BJ (cell line): ENCODE data around the gene HEXIM1. TPM values are rescaled to one million over a fixed set of nuclear protein-coding genes. Genes with fewer than 3 reads are reported as not detected.

Source experiments
- CTCF ChIA-PET: fragments of 350-600 bp; formaldehyde crosslinking; extraction: SDS; loops from one replicate; lab custom pipeline; 2021; ENCODE audit warnings: antibody characterized with exemption, inconsistent platforms; lab: Yijun Ruan, JAX
- POLR2A ChIA-PET: fragments of 300-600 bp; sonication (Branson Sonifier 250); formaldehyde crosslinking; extraction: SDS; loops from one replicate; lab custom pipeline; 2021; ENCODE audit warnings: antibody characterized with exemption; lab: Charles Lee
- DNase-seq: peaks from one replicate; pipeline ENCODE4 v3.0.0-alpha.2; 2011; ENCODE audit warnings: low read depth
- H3K27me3 ChIP-seq: 2 replicates; pipeline ENCODE4 v1.6.0; 2011; ENCODE audit warnings: low read length; ENCODE audit not compliant: control insufficient read depth, insufficient read depth
- H3K36me3 ChIP-seq: 2 replicates; pipeline ENCODE4 v1.5.1; 2011; ENCODE audit warnings: low read length; ENCODE audit not compliant: control insufficient read depth, insufficient read depth
- H3K4me3 ChIP-seq: 2 replicates; pipeline ENCODE4 v1.5.1; 2011; ENCODE audit warnings: low read depth, mild to moderate bottlenecking, control low read depth, low read length
- CTCF ChIP-seq: IDR thresholded peaks from 2 replicates; pipeline ENCODE4 v1.5.1; 2011; ENCODE audit warnings: low read depth, mild to moderate bottlenecking, control low read depth, inconsistent platforms, low read length, moderate library complexity; ENCODE audit not compliant: insufficient read depth
- polyA plus RNA-seq: library from polyadenylated mRNA; depleted of rRNA; stranded (reverse); fragments of >200 nt; gene quantifications from 2 replicates; pipeline ENCODE4 v1.2.3, GENCODE V29; 2011

The HEXIM1 gene
- polyA plus RNA-seq, 1 experiment = 16.0 TPM

GRCh38 chr17:45106096-45106495 is 42.2 kb upstream of the HEXIM1 start:
- Histone ChIP-seq H3K27me3 (no peaks in the 10 kb centered on the region), H3K4me3 (no peak overlapping the region), H3K36me3 (peaks cover 48% of the 10 kb centered on the region)
- TF ChIP-seq CTCF = no peak
- ChIA-PET CTCF (interaction anchor here (1.3 to 2.3 kb wide), 5 partner anchors 9 to 29 kb away, joined by 3 to 14 read pairs (median 6); partner anchors contain the start of genes ACBD4 and PLCD3), POLR2A (no interaction called here)
- DNase-seq = no peak

- POLR2A ChIA-PET = no interaction called here
- DNase-seq = no peak
- no peaks in the 10 kb centered on the region for H3K27me3 ChIP-seq
- no peak overlapping the region for H3K4me3 ChIP-seq
- no peak for TF ChIP-seq CTCF
- CTCF ChIA-PET = interaction anchor here (1.6 to 3.5 kb wide), 5 partner anchors 9 to 29 kb away, joined by 4 to 48 read pairs (median 6); partner anchors contain the start of genes ACBD4 and PLCD3
- peaks cover 48% of the 10 kb centered on the region for H3K36me3 ChIP-seq
These were observed 41.7 kb upstream of the HEXIM1 start for GRCh38 chr17:45106582-45106981.

GRCh38 chr17:45107293-45108010 is 40.8 kb upstream of the HEXIM1 start:
- Histone ChIP-seq H3K4me3 (no peak overlapping the region), H3K36me3 (peaks cover 48% of the 10 kb centered on the region), H3K27me3 (no peaks in the 10 kb centered on the region)
- DNase-seq = no peak
- ChIA-PET CTCF (interaction anchor here (1.2 to 3.5 kb wide), 4 partner anchors 10 to 206 kb away, joined by 3 to 48 read pairs (median 16); partner anchors contain the start of gene PLCD3), POLR2A (no interaction called here)
- TF ChIP-seq CTCF = no peak

GRCh38 chr17:45108051-45108450 is 40.2 kb upstream of the HEXIM1 start:
- peaks cover 48% of the 10 kb centered on the region for H3K36me3 ChIP-seq
- POLR2A ChIA-PET = no interaction called here
- CTCF ChIA-PET = interaction anchor here (1.2 to 3.5 kb wide), 5 partner anchors 10 to 206 kb away, joined by 3 to 48 read pairs (median 14); partner anchors contain the start of genes ACBD4 and PLCD3

More at GRCh38 chr17:45108051-45108450, 40.2 kb upstream of the HEXIM1 start:
- TF ChIP-seq CTCF = no peak
- Histone ChIP-seq H3K4me3 (no peak overlapping the region), H3K27me3 (no peaks in the 10 kb centered on the region)
- DNase-seq = no peak
